ENCODE measurements around the gene EFTUD2.

Gene EFTUD2

GRCh38 chr17:44864831-44865230, 34.4 kb downstream of the EFTUD2 start:
- no peak overlapping the region for H3K4ac ChIP-seq (ENCODE audit: low read depth, low read length)

DNA sequence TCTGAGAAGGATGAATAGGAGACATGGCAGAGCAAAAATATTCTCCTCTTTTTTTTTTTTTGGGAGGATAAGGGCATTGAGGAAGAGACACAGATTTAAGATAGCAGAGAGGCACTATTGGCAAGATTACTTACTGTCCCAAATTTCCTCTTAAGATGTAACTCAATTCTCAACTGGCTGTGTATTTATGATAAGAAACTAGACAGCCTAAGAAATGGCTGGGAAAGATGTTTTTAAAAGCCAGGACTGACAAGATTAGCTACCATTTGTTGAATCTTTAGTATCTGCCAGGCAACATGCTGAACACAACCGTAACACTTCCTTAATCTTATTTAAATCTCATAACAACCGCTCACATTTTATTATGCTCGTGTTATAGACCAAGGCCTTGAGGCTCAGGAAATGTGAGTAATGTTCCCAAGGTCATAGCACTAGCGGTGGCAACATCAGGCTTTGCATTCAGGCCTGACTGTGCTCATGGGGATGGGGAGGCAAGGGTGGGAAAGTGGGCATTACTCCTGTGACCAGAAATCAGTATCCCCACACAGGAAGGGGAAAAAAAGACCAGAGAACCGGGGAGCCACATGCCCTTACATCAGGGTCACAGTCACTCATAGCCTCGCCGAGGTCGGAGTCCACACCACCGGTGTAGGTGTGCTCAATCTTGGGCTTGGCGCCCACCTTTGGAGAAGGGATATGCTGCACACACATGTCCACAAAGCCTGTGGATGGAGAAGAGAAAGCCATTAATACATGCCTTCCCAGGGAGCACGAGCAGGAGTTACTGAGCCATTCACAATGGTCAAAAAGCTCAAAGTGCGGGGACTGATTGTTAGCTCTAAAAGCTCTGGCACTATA, 36.0 kb downstream of the EFTUD2 start:
- peaks cover 22% of the 10 kb centered on the region for H3K36me3 ChIP-seq (ENCODE audit: control insufficient read depth, insufficient read depth, low read length)
- 100% methylated on average over 3 of the region's 12 CpGs for WGBS (ENCODE audit: extremely low coverage, insufficient coverage, low lambda C conversion rate)
- no peak overlapping the region for H3K23ac ChIP-seq (ENCODE audit: low read length)

More at GRCh38 chr17:44864831-44865230, 34.4 kb downstream of the EFTUD2 start:
- Histone ChIP-seq H3K56ac (ENCODE audit: low read length) (no peak overlapping the region), H3K36me3 (ENCODE audit: control insufficient read depth, insufficient read depth, low read length) (peaks cover 16% of the 10 kb centered on the region), H3K79me2 (ENCODE audit: control insufficient read depth, insufficient read depth, low read length) (no peaks in the 10 kb centered on the region), H3K23ac (ENCODE audit: low read length) (no peak overlapping the region), H3K27ac (ENCODE audit: low read depth, low read length) (no peak overlapping the region), H4K8ac (ENCODE audit: low read depth, low read length) (no peak overlapping the region), H2BK120ac (ENCODE audit: low read depth, low read length) (no peak overlapping the region), H3K27me3 (ENCODE audit: insufficient read depth, low read length, poor library complexity) (no peaks in the 10 kb centered on the region), H3K9ac (ENCODE audit: low read length) (no peak overlapping the region), H3K4me1 (ENCODE audit: control insufficient read depth, low read depth, low read length) (no peaks in the 10 kb centered on the region), H3K4me2 (ENCODE audit: low read length) (no peak overlapping the region), H3K4me3 (ENCODE audit: low read length) (no peak overlapping the region), H3K79me1 (ENCODE audit: low read length) (no peaks in the 10 kb centered on the region), H2BK15ac (replicated peaks; ENCODE audit: low read depth) (no peak overlapping the region), H2AK5ac (ENCODE audit: low read length) (no peak overlapping the region), H3K18ac (ENCODE audit: low read length) (no peak overlapping the region), H2BK5ac (ENCODE audit: low read length) (no peak overlapping the region), H4K5ac (ENCODE audit: low read length) (no peak overlapping the region)
- WGBS (ENCODE audit: extremely low coverage, insufficient coverage, low lambda C conversion rate) = no CpG with 5 or more reads among the region's 10 CpGs
- no peak for DNase-seq

GRCh38 chr17:44862278-44862914, 36.8 kb downstream of the EFTUD2 start:
- Histone ChIP-seq H3K56ac (ENCODE audit: low read length) (no peak overlapping the region), H2BK120ac (ENCODE audit: low read depth, low read length) (no peak overlapping the region), H3K23ac (ENCODE audit: low read length) (no peak overlapping the region), H2BK15ac (replicated peaks; ENCODE audit: low read depth) (no peak overlapping the region), H3K18ac (ENCODE audit: low read length) (no peak overlapping the region), H3K4me2 (ENCODE audit: low read length) (no peak overlapping the region), H4K5ac (ENCODE audit: low read length) (no peak overlapping the region), H3K79me2 (ENCODE audit: control insufficient read depth, insufficient read depth, low read length) (no peaks in the 10 kb centered on the region), H2AK5ac (ENCODE audit: low read length) (no peak overlapping the region), H3K79me1 (ENCODE audit: low read length) (no peaks in the 10 kb centered on the region), H3K4me1 (ENCODE audit: control insufficient read depth, low read depth, low read length) (no peaks in the 10 kb centered on the region), H3K36me3 (ENCODE audit: control insufficient read depth, insufficient read depth, low read length) (peaks cover 20% of the 10 kb centered on the region), H4K8ac (ENCODE audit: low read depth, low read length) (no peak overlapping the region), H3K27ac (ENCODE audit: low read depth, low read length) (no peak overlapping the region), H3K4me3 (ENCODE audit: low read length) (no peak overlapping the region), H3K9ac (ENCODE audit: low read length) (no peak overlapping the region), H2BK5ac (ENCODE audit: low read length) (no peak overlapping the region), H3K27me3 (ENCODE audit: insufficient read depth, low read length, poor library complexity) (no peaks in the 10 kb centered on the region), H3K4ac (ENCODE audit: low read depth, low read length) (no peak overlapping the region)
- no CpG with 5 or more reads among the region's 9 CpGs for WGBS (ENCODE audit: extremely low coverage, insufficient coverage, low lambda C conversion rate)
- DNase-seq = no peak

More for the DNA sequence above, 36.0 kb downstream of the EFTUD2 start:
- Histone ChIP-seq H3K27ac (ENCODE audit: low read depth, low read length) (no peak overlapping the region), H2BK15ac (replicated peaks; ENCODE audit: low read depth) (no peak overlapping the region), H3K4me3 (ENCODE audit: low read length) (no peak overlapping the region), H3K4me1 (ENCODE audit: control insufficient read depth, low read depth, low read length) (no peaks in the 10 kb centered on the region), H2BK5ac (ENCODE audit: low read length) (no peak overlapping the region), H3K56ac (ENCODE audit: low read length) (no peak overlapping the region), H3K4ac (ENCODE audit: low read depth, low read length) (no peak overlapping the region), H3K4me2 (ENCODE audit: low read length) (no peak overlapping the region), H2BK120ac (ENCODE audit: low read depth, low read length) (no peak overlapping the region), H4K8ac (ENCODE audit: low read depth, low read length) (no peak overlapping the region), H3K79me1 (ENCODE audit: low read length) (no peaks in the 10 kb centered on the region), H3K18ac (ENCODE audit: low read length) (no peak overlapping the region), H3K79me2 (ENCODE audit: control insufficient read depth, insufficient read depth, low read length) (no peaks in the 10 kb centered on the region), H3K9ac (ENCODE audit: low read length) (no peak overlapping the region), H3K27me3 (ENCODE audit: insufficient read depth, low read length, poor library complexity) (no peaks in the 10 kb centered on the region), H4K5ac (ENCODE audit: low read length) (no peak overlapping the region), H2AK5ac (ENCODE audit: low read length) (no peak overlapping the region)
- DNase-seq = no peak

DNA sequence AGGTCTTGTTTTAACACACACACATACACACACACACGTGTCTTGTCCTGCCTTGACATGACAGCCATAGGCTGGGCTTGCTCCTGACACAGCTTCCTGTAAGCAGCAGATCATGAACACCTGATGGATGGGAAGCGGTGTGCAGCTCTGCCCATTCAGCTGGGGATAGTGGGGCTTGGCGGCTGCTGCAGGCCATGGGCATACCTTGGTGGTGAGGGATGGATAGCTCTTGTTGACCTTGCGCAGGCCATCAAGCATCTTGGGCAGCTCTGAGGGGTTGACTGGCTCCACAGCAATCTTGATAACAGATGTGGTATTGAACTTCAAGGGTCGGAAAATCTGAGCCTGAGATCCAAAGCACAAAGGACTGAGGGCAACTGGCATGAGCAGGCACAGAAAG, 39.5 kb downstream of the EFTUD2 start:
- Histone ChIP-seq H3K27ac (ENCODE audit: low read depth, low read length) (no peak overlapping the region), H3K9ac (ENCODE audit: low read length) (no peak overlapping the region), H3K27me3 (ENCODE audit: insufficient read depth, low read length, poor library complexity) (no peaks in the 10 kb centered on the region), H4K5ac (ENCODE audit: low read length) (no peak overlapping the region), H3K18ac (ENCODE audit: low read length) (no peak overlapping the region), H2BK5ac (ENCODE audit: low read length) (no peak overlapping the region), H3K4me3 (ENCODE audit: low read length) (no peak overlapping the region), H2AK5ac (ENCODE audit: low read length) (no peak overlapping the region), H3K79me1 (ENCODE audit: low read length) (no peaks in the 10 kb centered on the region), H2BK15ac (replicated peaks; ENCODE audit: low read depth) (no peak overlapping the region), H3K4ac (ENCODE audit: low read depth, low read length) (no peak overlapping the region), H3K56ac (ENCODE audit: low read length) (no peak overlapping the region), H3K4me2 (ENCODE audit: low read length) (no peak overlapping the region), H3K79me2 (ENCODE audit: control insufficient read depth, insufficient read depth, low read length) (no peaks in the 10 kb centered on the region), H4K8ac (ENCODE audit: low read depth, low read length) (no peak overlapping the region), H3K4me1 (ENCODE audit: control insufficient read depth, low read depth, low read length) (no peaks in the 10 kb centered on the region), H2BK120ac (ENCODE audit: low read depth, low read length) (no peak overlapping the region), H3K23ac (ENCODE audit: low read length) (no peak overlapping the region), H3K36me3 (ENCODE audit: control insufficient read depth, insufficient read depth, low read length) (peaks cover 25% of the 10 kb centered on the region)
- no CpG with 5 or more reads among the region's 5 CpGs for WGBS (ENCODE audit: extremely low coverage, insufficient coverage, low lambda C conversion rate)
- DNase-seq = no peak

- no peak overlapping the region for H3K9ac ChIP-seq (ENCODE audit: low read length)
- H3K4ac ChIP-seq (ENCODE audit: low read depth, low read length) = no peak overlapping the region
- H2BK15ac ChIP-seq (replicated peaks; ENCODE audit: low read depth) = no peak overlapping the region
- no peak overlapping the region for H2BK5ac ChIP-seq (ENCODE audit: low read length)
- H3K23ac ChIP-seq (ENCODE audit: low read length) = no peak overlapping the region
- peaks cover 27% of the 10 kb centered on the region for H3K36me3 ChIP-seq (ENCODE audit: control insufficient read depth, insufficient read depth, low read length)
- DNase-seq = no peak
- no peak overlapping the region for H3K4me2 ChIP-seq (ENCODE audit: low read length)
- no peak overlapping the region for H4K5ac ChIP-seq (ENCODE audit: low read length)
- no peak overlapping the region for H2AK5ac ChIP-seq (ENCODE audit: low read length)
- no peak overlapping the region for H2BK120ac ChIP-seq (ENCODE audit: low read depth, low read length)
- no peaks in the 10 kb centered on the region for H3K79me2 ChIP-seq (ENCODE audit: control insufficient read depth, insufficient read depth, low read length)
- H3K18ac ChIP-seq (ENCODE audit: low read length) = no peak overlapping the region
- no CpG with 5 or more reads among the region's 5 CpGs for WGBS (ENCODE audit: extremely low coverage, insufficient coverage, low lambda C conversion rate)
- no peak overlapping the region for H3K56ac ChIP-seq (ENCODE audit: low read length)
- no peak overlapping the region for H3K27ac ChIP-seq (ENCODE audit: low read depth, low read length)
- no peak overlapping the region for H4K8ac ChIP-seq (ENCODE audit: low read depth, low read length)
- no peaks in the 10 kb centered on the region for H3K27me3 ChIP-seq (ENCODE audit: insufficient read depth, low read length, poor library complexity)
- no peaks in the 10 kb centered on the region for H3K79me1 ChIP-seq (ENCODE audit: low read length)
- no peak overlapping the region for H3K4me3 ChIP-seq (ENCODE audit: low read length)
- H3K4me1 ChIP-seq (ENCODE audit: control insufficient read depth, low read depth, low read length) = no peaks in the 10 kb centered on the region
Observed at GRCh38 chr17:44854192-44854591, 45.1 kb downstream of the EFTUD2 start.
